Umbilical cord (tissue), 2 donors: ENCODE data around the gene PITPNM3. TPM values are rescaled to one million over a fixed set of nuclear protein-coding genes. Genes with fewer than 3 reads are reported as not detected.
A peak's percentile ranks its signal among the peaks of the same experiment; 100 is the strongest.

ENCODE experiments used
- DNase-seq: peaks from one replicate; pipeline ENCODE4 v3.0.0-alpha.2; 2015; ENCODE audit warnings: low spot score
- total RNA-seq: library from RNA; depleted of rRNA; stranded (reverse); fragments of >200 nt; gene quantifications from one replicate; pipeline ENCODE4 v1.2.3, GENCODE V29; 2014; ENCODE audit warnings: low replicate concordance; ENCODE audit not compliant: insufficient read depth

PITPNM3 gene
- total RNA-seq, 1 donor from 2014 or later, result 4.8 TPM

- no peak for DNase-seq
Observed at GRCh38 chr17:6444571-6445335, 111.6 kb downstream of the PITPNM3 start.

GRCh38 chr17:6443692-6444570 is 112.4 kb downstream of the PITPNM3 start, which contains the start of gene PIMREG:
Gene PIMREG, plus strand, starts transcription at chr17:6444455. Its CDS starts 656 bp downstream, at chr17:6445111.
- peak; percentile 97 for DNase-seq

- no peak for DNase-seq
Observed at GRCh38 chr17:6442775-6443174, 113.6 kb downstream of the PITPNM3 start.

GRCh38 chr17:6439951-6440350 is 116.4 kb downstream of the PITPNM3 start:
- no peak for DNase-seq

- no peak for DNase-seq
Observed at GRCh38 chr17:6437956-6438355, 118.4 kb downstream of the PITPNM3 start.

GRCh38 chr17:6437466-6437865 is 118.9 kb downstream of the PITPNM3 start:
- no peak for DNase-seq

GRCh38 chr17:6435968-6436367 is 120.4 kb downstream of the PITPNM3 start:
- peak; percentile 62 for DNase-seq

- no peak for DNase-seq
Observed at GRCh38 chr17:6435051-6435450, 121.3 kb downstream of the PITPNM3 start, which contains the start of gene AIPL1. Gene AIPL1, minus strand, starts transcription at chr17:6435121. Its CDS starts 17 bp downstream, at chr17:6435104.

- no peak for DNase-seq
Observed at GRCh38 chr17:6430769-6431168, 125.6 kb downstream of the PITPNM3 start.

- no peak for DNase-seq
Observed at GRCh38 chr17:6429266-6429665, 127.1 kb downstream of the PITPNM3 start.

GRCh38 chr17:6428207-6428965 is 128.0 kb downstream of the PITPNM3 start:
- DNase-seq, result no peak

GRCh38 chr17:6427279-6427781 is 129.0 kb downstream of the PITPNM3 start:
- no peak for DNase-seq

- no peak for DNase-seq
Observed at GRCh38 chr17:6426356-6427101, 129.8 kb downstream of the PITPNM3 start.

- DNase-seq, result no peak
Observed at GRCh38 chr17:6425407-6425806, 130.9 kb downstream of the PITPNM3 start.

- DNase-seq, result no peak
Observed at GRCh38 chr17:6423931-6424330, 132.4 kb downstream of the PITPNM3 start.

- no peak for DNase-seq
Observed at GRCh38 chr17:6422654-6423241, 133.6 kb downstream of the PITPNM3 start.

GRCh38 chr17:6421700-6422604 is 134.4 kb downstream of the PITPNM3 start:
- peak; percentile 76 for DNase-seq

- no peak for DNase-seq
Observed at GRCh38 chr17:6420173-6420641, 136.1 kb downstream of the PITPNM3 start.

- no peak for DNase-seq
Observed at GRCh38 chr17:6415616-6416015, 140.7 kb downstream of the PITPNM3 start.
